ENCODE measurements around the gene OTP.

The OTP gene
- total RNA-seq = 0 reads per million in 3 donors

GRCh38 chr5:77637998-77638762, at the start of gene OTP:
Gene OTP, minus strand, starts transcription at chr5:77638713. Its CDS starts 164 bp downstream, at chr5:77638549.
- H3K36me3 ChIP-seq (ENCODE audit: control insufficient read depth, insufficient read depth, low read length) = no peaks in the 10 kb centered on the region
- peaks cover 80% of the 10 kb centered on the region for H3K27me3 ChIP-seq (replicated peaks; ENCODE audit: control insufficient read depth, insufficient read depth, low read length, poor library complexity, severe bottlenecking)
- DNase-seq = no peak
- H3K4me1 ChIP-seq (ENCODE audit: control insufficient read depth, insufficient read depth, low read length, poor library complexity, severe bottlenecking) = no peaks in the 10 kb centered on the region
- H3K27ac ChIP-seq (ENCODE audit: insufficient read depth, low read length, poor library complexity, severe bottlenecking) = no peak within 1 kb of the TSS
- no peaks in the 10 kb centered on the region for H3K9me3 ChIP-seq (ENCODE audit: control insufficient read depth, low read length)
- no peak within 1 kb of the TSS for H3K4me3 ChIP-seq (ENCODE audit: insufficient read depth, low read depth, low read length, poor library complexity, severe bottlenecking)

- Histone ChIP-seq H3K27ac (ENCODE audit: insufficient read depth, low read length, poor library complexity, severe bottlenecking) (no peak overlapping the region), H3K4me3 (ENCODE audit: insufficient read depth, low read depth, low read length, poor library complexity, severe bottlenecking) (no peak overlapping the region)
- DNase-seq = no peak
Measured at GRCh38 chr5:77683171-77683732, 44.7 kb upstream of the OTP start.

GRCh38 chr5:77670526-77670925, 32.0 kb upstream of the OTP start:
- Histone ChIP-seq H3K4me1 (ENCODE audit: control insufficient read depth, insufficient read depth, low read length, poor library complexity, severe bottlenecking) (no peaks in the 10 kb centered on the region), H3K27me3 (replicated peaks; ENCODE audit: control insufficient read depth, insufficient read depth, low read length, poor library complexity, severe bottlenecking) (no peaks in the 10 kb centered on the region), H3K27ac (ENCODE audit: insufficient read depth, low read length, poor library complexity, severe bottlenecking) (no peak overlapping the region), H3K9me3 (ENCODE audit: control insufficient read depth, low read length) (no peaks in the 10 kb centered on the region), H3K36me3 (ENCODE audit: control insufficient read depth, insufficient read depth, low read length) (no peaks in the 10 kb centered on the region), H3K4me3 (ENCODE audit: insufficient read depth, low read depth, low read length, poor library complexity, severe bottlenecking) (no peak overlapping the region)
- no peak for DNase-seq

More at GRCh38 chr5:77683171-77683732, 44.7 kb upstream of the OTP start:
- H3K9me3 ChIP-seq (ENCODE audit: control insufficient read depth, low read length) = no peaks in the 10 kb centered on the region
- no peaks in the 10 kb centered on the region for H3K36me3 ChIP-seq (ENCODE audit: control insufficient read depth, insufficient read depth, low read length)
- H3K4me1 ChIP-seq (ENCODE audit: control insufficient read depth, insufficient read depth, low read length, poor library complexity, severe bottlenecking) = no peaks in the 10 kb centered on the region
- no peaks in the 10 kb centered on the region for H3K27me3 ChIP-seq (replicated peaks; ENCODE audit: control insufficient read depth, insufficient read depth, low read length, poor library complexity, severe bottlenecking)

GRCh38 chr5:77669677-77670076, 31.2 kb upstream of the OTP start:
- DNase-seq = no peak
- no peaks in the 10 kb centered on the region for H3K4me1 ChIP-seq (ENCODE audit: control insufficient read depth, insufficient read depth, low read length, poor library complexity, severe bottlenecking)
- H3K27me3 ChIP-seq (replicated peaks; ENCODE audit: control insufficient read depth, insufficient read depth, low read length, poor library complexity, severe bottlenecking) = no peaks in the 10 kb centered on the region
- H3K27ac ChIP-seq (ENCODE audit: insufficient read depth, low read length, poor library complexity, severe bottlenecking) = no peak overlapping the region
- H3K4me3 ChIP-seq (ENCODE audit: insufficient read depth, low read depth, low read length, poor library complexity, severe bottlenecking) = no peak overlapping the region
- H3K36me3 ChIP-seq (ENCODE audit: control insufficient read depth, insufficient read depth, low read length) = no peaks in the 10 kb centered on the region
- H3K9me3 ChIP-seq (ENCODE audit: control insufficient read depth, low read length) = no peaks in the 10 kb centered on the region

GRCh38 chr5:77663090-77663863, 24.8 kb upstream of the OTP start:
- Histone ChIP-seq H3K9me3 (ENCODE audit: control insufficient read depth, low read length) (no peaks in the 10 kb centered on the region), H3K36me3 (ENCODE audit: control insufficient read depth, insufficient read depth, low read length) (no peaks in the 10 kb centered on the region), H3K4me3 (ENCODE audit: insufficient read depth, low read depth, low read length, poor library complexity, severe bottlenecking) (no peak overlapping the region), H3K27ac (ENCODE audit: insufficient read depth, low read length, poor library complexity, severe bottlenecking) (no peak overlapping the region), H3K4me1 (ENCODE audit: control insufficient read depth, insufficient read depth, low read length, poor library complexity, severe bottlenecking) (no peaks in the 10 kb centered on the region), H3K27me3 (replicated peaks; ENCODE audit: control insufficient read depth, insufficient read depth, low read length, poor library complexity, severe bottlenecking) (no peaks in the 10 kb centered on the region)
- no peak for DNase-seq

- no peak overlapping the region for H3K4me3 ChIP-seq (ENCODE audit: insufficient read depth, low read depth, low read length, poor library complexity, severe bottlenecking)
- H3K36me3 ChIP-seq (ENCODE audit: control insufficient read depth, insufficient read depth, low read length) = no peaks in the 10 kb centered on the region
- no peak overlapping the region for H3K27ac ChIP-seq (ENCODE audit: insufficient read depth, low read length, poor library complexity, severe bottlenecking)
- H3K9me3 ChIP-seq (ENCODE audit: control insufficient read depth, low read length) = no peaks in the 10 kb centered on the region
- no peaks in the 10 kb centered on the region for H3K4me1 ChIP-seq (ENCODE audit: control insufficient read depth, insufficient read depth, low read length, poor library complexity, severe bottlenecking)
- no peaks in the 10 kb centered on the region for H3K27me3 ChIP-seq (replicated peaks; ENCODE audit: control insufficient read depth, insufficient read depth, low read length, poor library complexity, severe bottlenecking)
- no peak for DNase-seq
Measured at GRCh38 chr5:77662635-77663034, 24.1 kb upstream of the OTP start.

- no peaks in the 10 kb centered on the region for H3K4me1 ChIP-seq (ENCODE audit: control insufficient read depth, insufficient read depth, low read length, poor library complexity, severe bottlenecking)
- no peak for DNase-seq
- H3K27ac ChIP-seq (ENCODE audit: insufficient read depth, low read length, poor library complexity, severe bottlenecking) = no peak overlapping the region
- no peaks in the 10 kb centered on the region for H3K27me3 ChIP-seq (replicated peaks; ENCODE audit: control insufficient read depth, insufficient read depth, low read length, poor library complexity, severe bottlenecking)
- no peak overlapping the region for H3K4me3 ChIP-seq (ENCODE audit: insufficient read depth, low read depth, low read length, poor library complexity, severe bottlenecking)
- H3K36me3 ChIP-seq (ENCODE audit: control insufficient read depth, insufficient read depth, low read length) = no peaks in the 10 kb centered on the region
- H3K9me3 ChIP-seq (ENCODE audit: control insufficient read depth, low read length) = no peaks in the 10 kb centered on the region
Measured at GRCh38 chr5:77658662-77659061, 20.1 kb upstream of the OTP start.

- H3K27me3 ChIP-seq (replicated peaks; ENCODE audit: control insufficient read depth, insufficient read depth, low read length, poor library complexity, severe bottlenecking) = peaks cover under 1% of the 10 kb centered on the region
- H3K36me3 ChIP-seq (ENCODE audit: control insufficient read depth, insufficient read depth, low read length) = no peaks in the 10 kb centered on the region
- no peak overlapping the region for H3K27ac ChIP-seq (ENCODE audit: insufficient read depth, low read length, poor library complexity, severe bottlenecking)
- H3K4me3 ChIP-seq (ENCODE audit: insufficient read depth, low read depth, low read length, poor library complexity, severe bottlenecking) = no peak overlapping the region
- no peaks in the 10 kb centered on the region for H3K9me3 ChIP-seq (ENCODE audit: control insufficient read depth, low read length)
- no peaks in the 10 kb centered on the region for H3K4me1 ChIP-seq (ENCODE audit: control insufficient read depth, insufficient read depth, low read length, poor library complexity, severe bottlenecking)
- DNase-seq = no peak
Measured at GRCh38 chr5:77651343-77651742, 12.8 kb upstream of the OTP start.

- no peaks in the 10 kb centered on the region for H3K4me1 ChIP-seq (ENCODE audit: control insufficient read depth, insufficient read depth, low read length, poor library complexity, severe bottlenecking)
- peaks cover 7% of the 10 kb centered on the region for H3K27me3 ChIP-seq (replicated peaks; ENCODE audit: control insufficient read depth, insufficient read depth, low read length, poor library complexity, severe bottlenecking)
- no peak for DNase-seq
- no peak overlapping the region for H3K4me3 ChIP-seq (ENCODE audit: insufficient read depth, low read depth, low read length, poor library complexity, severe bottlenecking)
- H3K36me3 ChIP-seq (ENCODE audit: control insufficient read depth, insufficient read depth, low read length) = no peaks in the 10 kb centered on the region
- H3K9me3 ChIP-seq (ENCODE audit: control insufficient read depth, low read length) = no peaks in the 10 kb centered on the region
- no peak overlapping the region for H3K27ac ChIP-seq (ENCODE audit: insufficient read depth, low read length, poor library complexity, severe bottlenecking)
Measured at GRCh38 chr5:77650686-77651085, 12.2 kb upstream of the OTP start.

GRCh38 chr5:77649776-77650175, 11.3 kb upstream of the OTP start:
- Histone ChIP-seq H3K27ac (ENCODE audit: insufficient read depth, low read length, poor library complexity, severe bottlenecking) (no peak overlapping the region), H3K36me3 (ENCODE audit: control insufficient read depth, insufficient read depth, low read length) (no peaks in the 10 kb centered on the region), H3K4me3 (ENCODE audit: insufficient read depth, low read depth, low read length, poor library complexity, severe bottlenecking) (no peak overlapping the region), H3K27me3 (replicated peaks; ENCODE audit: control insufficient read depth, insufficient read depth, low read length, poor library complexity, severe bottlenecking) (peaks cover 10% of the 10 kb centered on the region), H3K4me1 (ENCODE audit: control insufficient read depth, insufficient read depth, low read length, poor library complexity, severe bottlenecking) (peaks cover 2% of the 10 kb centered on the region), H3K9me3 (ENCODE audit: control insufficient read depth, low read length) (no peaks in the 10 kb centered on the region)
- no peak for DNase-seq
